HepG2 (cell line): ENCODE data around the gene THRSP. TPM values are rescaled to one million over a fixed set of nuclear protein-coding genes. Genes with fewer than 3 reads are reported as not detected.
A peak's percentile ranks its signal among the peaks of the same experiment; 100 is the strongest.

Experiments
- KDM4B ChIP-seq: sonication (generic); formaldehyde crosslinking; IDR thresholded peaks from 2 replicates; pipeline ENCODE4 v1.4.0; 2020; ENCODE audit warnings: missing genetic modification reagents
- RERE ChIP-seq: IDR thresholded peaks from 2 replicates; pipeline ENCODE4 v1.6.1; 2016; ENCODE audit warnings: low read depth, missing genetic modification reagents, missing compliant biosample characterization
- SALL2 ChIP-seq: sonication (generic); formaldehyde crosslinking; IDR thresholded peaks from 2 replicates; pipeline ENCODE4 v1.8.1; 2023; ENCODE audit warnings: mild to moderate bottlenecking, missing genetic modification reagents, inconsistent platforms
- SMAD1 ChIP-seq: sonication (generic); formaldehyde crosslinking; IDR thresholded peaks from 2 replicates; pipeline ENCODE4 v1.4.0; 2020; ENCODE audit warnings: missing genetic modification reagents, low read depth, mild to moderate bottlenecking, borderline replicate concordance
- THRA ChIP-seq: sonication (generic); formaldehyde crosslinking; IDR thresholded peaks from 2 replicates; pipeline ENCODE4 v1.4.0; 2020; ENCODE audit warnings: missing genetic modification reagents, borderline replicate concordance
- U2AF1 ChIP-seq: fragments of 200-400 bp; formaldehyde crosslinking; optimal IDR thresholded peaks from 2 replicates; pipeline ENCODE3; 2017; ENCODE audit warnings: mild to moderate bottlenecking, low read depth, low read length
- ZBTB10 ChIP-seq: sonication (generic); formaldehyde crosslinking; IDR thresholded peaks from 2 replicates; pipeline ENCODE4 v1.4.0; 2020; ENCODE audit warnings: missing genetic modification reagents, borderline replicate concordance
- ZBTB20 ChIP-seq: sonication (generic); formaldehyde crosslinking; IDR thresholded peaks from 2 replicates; pipeline ENCODE4 v1.8.1; 2023; ENCODE audit warnings: missing genetic modification reagents, low read depth, mild to moderate bottlenecking, borderline replicate concordance
- ZNF20 ChIP-seq: sonication (generic); formaldehyde crosslinking; IDR thresholded peaks from 2 replicates; pipeline ENCODE4 v1.4.0; 2020; ENCODE audit warnings: mild to moderate bottlenecking, moderate library complexity, missing genetic modification reagents
- ZNF263 ChIP-seq: sonication (generic); formaldehyde crosslinking; IDR thresholded peaks from 2 replicates; pipeline ENCODE4 v1.4.0; 2020; ENCODE audit warnings: missing genetic modification reagents
- polyA plus RNA-seq, 8 experiments: library from polyadenylated mRNA; depleted of rRNA in 3 of 8; stranded (reverse) in 7 of 8; unstranded in 1 of 8; fragments of >200 nt; fragmentation: Illumina TruSeq in 4 of 8; extraction: Trizol in 4 of 8; gene quantifications; 2 replicates each; pipeline versions ENCODE4 v1.2.1 to v1.2.3, GENCODE V29; 2011 to 2016; ENCODE audit warnings: low read depth in 4 of 8, missing spikeins in 1 of 8, mixed read lengths in 1 of 8; ENCODE audit not compliant: insufficient read depth in 1 of 8
- total RNA-seq, 5 experiments: library from RNA; depleted of rRNA; stranded (reverse); fragments of >200 nt; fragmentation: Illumina TruSeq; extraction: Trizol; gene quantifications; 2 replicates each; pipeline ENCODE4 v1.2.3, GENCODE V29; 2016; ENCODE audit warnings: low read depth in 1 of 5
- TF ChIP-seq, protein P1 (sequence below): sonication (generic); formaldehyde crosslinking; IDR thresholded peaks from 2 replicates; pipeline ENCODE4 v1.9.0; 2022; ENCODE audit warnings: low read depth, missing genetic modification reagents
- TF ChIP-seq, protein P2 (sequence below): sonication (generic); formaldehyde crosslinking; IDR thresholded peaks from 2 replicates; pipeline ENCODE4 v1.4.0; 2020; ENCODE audit warnings: missing genetic modification reagents

THRSP gene
- total and polyA plus RNA-seq, 2 of the 13 experiments (the other 11 are each of a cell fraction or from before 2014, with no cell fraction given) = 0.13 to 0.58 TPM

DNA sequence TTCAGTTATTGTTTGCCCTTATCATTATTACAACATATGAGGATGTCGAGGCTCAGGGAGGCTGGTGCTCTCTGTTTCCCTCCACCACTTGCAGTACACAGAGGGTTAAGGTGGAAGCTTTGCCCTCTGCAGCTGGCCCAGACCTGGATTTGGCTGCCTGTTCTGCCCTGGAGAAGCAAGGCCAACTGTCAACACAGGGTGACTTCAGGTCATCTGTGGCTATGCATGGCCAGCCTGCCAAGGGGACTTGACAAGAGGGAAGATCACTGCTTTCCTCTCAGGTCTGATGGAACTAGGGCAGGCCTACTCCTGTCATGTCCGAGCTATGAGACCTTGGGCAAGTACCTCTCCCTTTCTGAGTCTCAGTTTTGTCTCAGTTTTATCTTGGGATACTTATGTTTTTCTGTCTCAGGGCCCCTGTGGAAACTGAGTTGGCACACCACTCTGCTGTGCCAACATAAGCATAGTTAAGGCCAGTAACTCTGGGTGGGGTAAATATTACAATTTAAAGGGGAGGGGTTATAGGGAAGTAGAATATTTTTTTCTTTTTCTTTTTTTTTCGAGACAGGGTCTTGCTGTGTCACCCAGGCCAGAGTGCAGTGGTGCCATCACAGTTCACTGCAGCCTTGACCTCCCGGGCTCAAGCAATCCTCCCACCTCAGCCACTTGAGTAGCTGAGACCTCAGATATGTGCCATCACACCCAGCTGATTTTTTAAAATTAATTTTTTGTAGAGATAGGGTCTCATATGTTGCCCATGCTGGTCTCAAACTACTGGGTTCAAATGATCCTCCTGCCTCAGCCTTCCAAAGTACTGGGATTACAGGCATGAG is 2.4 kb upstream of the THRSP start (continued):
- TF ChIP-seq ZBTB10 (CRISPR knock-in tag) (no peak), U2AF1 (no peak), THRA (CRISPR knock-in tag) (peak; percentile 98), ZBTB20 (CRISPR knock-in tag) (no peak), SALL2 (CRISPR knock-in tag) (0 out of 2 replicates have a peak, but pooled peaks have one; percentile 49), KDM4B (CRISPR knock-in tag) (no peak), ZNF263 (CRISPR knock-in tag) (0 out of 2 replicates have a peak, but pooled peaks have one; percentile 33), RERE (0 out of 2 replicates have a peak, but pooled peaks have one; percentile 22), SMAD1 (CRISPR knock-in tag) (no peak), ZNF20 (no peak)
- TF ChIP-seq, protein P1, sequence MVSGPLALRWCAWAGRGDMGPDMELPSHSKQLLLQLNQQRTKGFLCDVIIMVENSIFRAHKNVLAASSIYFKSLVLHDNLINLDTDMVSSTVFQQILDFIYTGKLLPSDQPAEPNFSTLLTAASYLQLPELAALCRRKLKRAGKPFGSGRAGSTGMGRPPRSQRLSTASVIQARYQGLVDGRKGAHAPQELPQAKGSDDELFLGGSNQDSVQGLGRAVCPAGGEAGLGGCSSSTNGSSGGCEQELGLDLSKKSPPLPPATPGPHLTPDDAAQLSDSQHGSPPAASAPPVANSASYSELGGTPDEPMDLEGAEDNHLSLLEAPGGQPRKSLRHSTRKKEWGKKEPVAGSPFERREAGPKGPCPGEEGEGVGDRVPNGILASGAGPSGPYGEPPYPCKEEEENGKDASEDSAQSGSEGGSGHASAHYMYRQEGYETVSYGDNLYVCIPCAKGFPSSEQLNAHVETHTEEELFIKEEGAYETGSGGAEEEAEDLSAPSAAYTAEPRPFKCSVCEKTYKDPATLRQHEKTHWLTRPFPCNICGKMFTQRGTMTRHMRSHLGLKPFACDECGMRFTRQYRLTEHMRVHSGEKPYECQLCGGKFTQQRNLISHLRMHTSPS = peak; percentile 89
- TF ChIP-seq, protein P2, sequence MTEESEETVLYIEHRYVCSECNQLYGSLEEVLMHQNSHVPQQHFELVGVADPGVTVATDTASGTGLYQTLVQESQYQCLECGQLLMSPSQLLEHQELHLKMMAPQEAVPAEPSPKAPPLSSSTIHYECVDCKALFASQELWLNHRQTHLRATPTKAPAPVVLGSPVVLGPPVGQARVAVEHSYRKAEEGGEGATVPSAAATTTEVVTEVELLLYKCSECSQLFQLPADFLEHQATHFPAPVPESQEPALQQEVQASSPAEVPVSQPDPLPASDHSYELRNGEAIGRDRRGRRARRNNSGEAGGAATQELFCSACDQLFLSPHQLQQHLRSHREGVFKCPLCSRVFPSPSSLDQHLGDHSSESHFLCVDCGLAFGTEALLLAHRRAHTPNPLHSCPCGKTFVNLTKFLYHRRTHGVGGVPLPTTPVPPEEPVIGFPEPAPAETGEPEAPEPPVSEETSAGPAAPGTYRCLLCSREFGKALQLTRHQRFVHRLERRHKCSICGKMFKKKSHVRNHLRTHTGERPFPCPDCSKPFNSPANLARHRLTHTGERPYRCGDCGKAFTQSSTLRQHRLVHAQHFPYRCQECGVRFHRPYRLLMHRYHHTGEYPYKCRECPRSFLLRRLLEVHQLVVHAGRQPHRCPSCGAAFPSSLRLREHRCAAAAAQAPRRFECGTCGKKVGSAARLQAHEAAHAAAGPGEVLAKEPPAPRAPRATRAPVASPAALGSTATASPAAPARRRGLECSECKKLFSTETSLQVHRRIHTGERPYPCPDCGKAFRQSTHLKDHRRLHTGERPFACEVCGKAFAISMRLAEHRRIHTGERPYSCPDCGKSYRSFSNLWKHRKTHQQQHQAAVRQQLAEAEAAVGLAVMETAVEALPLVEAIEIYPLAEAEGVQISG (CRISPR knock-in tag) = peak; percentile 41; the same call in 1 of the 2 replicates
